Subcutaneous adipose tissue (tissue), 4 donors: ENCODE measurements around the gene SLC4A2. TPM values are rescaled to one million over a fixed set of nuclear protein-coding genes. Genes with fewer than 3 reads are reported as not detected.

Experiments used
- total RNA-seq, 4 donors: library from RNA; depleted of rRNA; stranded (reverse); fragments of >200 nt; gene quantifications; one replicate each; pipeline ENCODE4 v1.1.0, GENCODE V29; 2016
- TF ChIP-seq, protein P1 (sequence below): fragments of 450-650 bp; IDR thresholded peaks from one replicate; pipeline ENCODE4 v1.5.1; 2016; ENCODE audit warnings: low read depth, mild to moderate bottlenecking, control low read depth, antibody characterized with exemption, moderate library complexity

SLC4A2 gene
- total RNA-seq, 4 donors from 2014 or later, result 40.1 to 65.0 (median 44.6) TPM

DNA sequence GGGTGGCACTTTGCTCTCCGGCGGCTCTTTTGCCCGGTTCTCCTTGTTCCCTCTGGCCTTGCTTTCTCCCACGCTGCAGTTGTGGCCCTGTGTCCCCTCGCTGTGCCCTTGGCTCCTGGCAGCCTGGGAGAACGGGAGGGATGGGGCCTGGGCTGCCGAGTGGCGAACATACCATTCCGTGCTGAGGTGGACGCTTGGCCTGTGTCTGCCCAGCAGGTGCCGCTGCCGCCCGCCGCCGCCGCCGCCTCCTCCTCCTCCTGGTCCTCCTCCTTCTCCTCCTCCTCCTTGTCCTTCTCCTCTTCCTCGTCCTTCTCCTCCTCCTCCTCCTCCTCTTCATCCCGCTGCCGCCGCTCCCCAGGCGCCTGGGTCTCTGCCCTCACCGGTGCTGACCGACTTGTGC, 62.9 kb downstream of the SLC4A2 start:
- TF ChIP-seq, protein P1, sequence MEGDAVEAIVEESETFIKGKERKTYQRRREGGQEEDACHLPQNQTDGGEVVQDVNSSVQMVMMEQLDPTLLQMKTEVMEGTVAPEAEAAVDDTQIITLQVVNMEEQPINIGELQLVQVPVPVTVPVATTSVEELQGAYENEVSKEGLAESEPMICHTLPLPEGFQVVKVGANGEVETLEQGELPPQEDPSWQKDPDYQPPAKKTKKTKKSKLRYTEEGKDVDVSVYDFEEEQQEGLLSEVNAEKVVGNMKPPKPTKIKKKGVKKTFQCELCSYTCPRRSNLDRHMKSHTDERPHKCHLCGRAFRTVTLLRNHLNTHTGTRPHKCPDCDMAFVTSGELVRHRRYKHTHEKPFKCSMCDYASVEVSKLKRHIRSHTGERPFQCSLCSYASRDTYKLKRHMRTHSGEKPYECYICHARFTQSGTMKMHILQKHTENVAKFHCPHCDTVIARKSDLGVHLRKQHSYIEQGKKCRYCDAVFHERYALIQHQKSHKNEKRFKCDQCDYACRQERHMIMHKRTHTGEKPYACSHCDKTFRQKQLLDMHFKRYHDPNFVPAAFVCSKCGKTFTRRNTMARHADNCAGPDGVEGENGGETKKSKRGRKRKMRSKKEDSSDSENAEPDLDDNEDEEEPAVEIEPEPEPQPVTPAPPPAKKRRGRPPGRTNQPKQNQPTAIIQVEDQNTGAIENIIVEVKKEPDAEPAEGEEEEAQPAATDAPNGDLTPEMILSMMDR, result no peak

DNA sequence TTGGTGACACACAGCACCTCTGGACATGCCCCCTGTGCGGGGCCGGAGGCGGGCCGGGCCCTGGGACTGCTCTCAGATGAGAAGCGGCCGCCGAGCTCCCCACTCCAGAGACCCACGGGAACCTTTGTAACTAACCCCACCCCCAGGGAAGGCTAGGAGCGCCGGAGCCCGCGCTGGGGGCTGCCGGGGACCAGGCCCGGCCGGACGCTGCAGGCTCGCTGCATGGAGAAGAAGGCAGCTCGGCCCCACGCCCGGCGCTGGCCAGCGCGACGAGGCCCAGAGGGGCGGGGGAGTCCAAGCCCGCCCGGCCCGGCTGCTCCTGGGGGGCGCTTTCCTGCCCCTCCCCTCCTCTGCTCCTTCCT, 63.4 kb downstream of the SLC4A2 start:
- TF ChIP-seq, protein P1, result no peak

GRCh38 chr7:151123158-151123821, 63.9 kb downstream of the SLC4A2 start:
- TF ChIP-seq, protein P1, result no peak

DNA sequence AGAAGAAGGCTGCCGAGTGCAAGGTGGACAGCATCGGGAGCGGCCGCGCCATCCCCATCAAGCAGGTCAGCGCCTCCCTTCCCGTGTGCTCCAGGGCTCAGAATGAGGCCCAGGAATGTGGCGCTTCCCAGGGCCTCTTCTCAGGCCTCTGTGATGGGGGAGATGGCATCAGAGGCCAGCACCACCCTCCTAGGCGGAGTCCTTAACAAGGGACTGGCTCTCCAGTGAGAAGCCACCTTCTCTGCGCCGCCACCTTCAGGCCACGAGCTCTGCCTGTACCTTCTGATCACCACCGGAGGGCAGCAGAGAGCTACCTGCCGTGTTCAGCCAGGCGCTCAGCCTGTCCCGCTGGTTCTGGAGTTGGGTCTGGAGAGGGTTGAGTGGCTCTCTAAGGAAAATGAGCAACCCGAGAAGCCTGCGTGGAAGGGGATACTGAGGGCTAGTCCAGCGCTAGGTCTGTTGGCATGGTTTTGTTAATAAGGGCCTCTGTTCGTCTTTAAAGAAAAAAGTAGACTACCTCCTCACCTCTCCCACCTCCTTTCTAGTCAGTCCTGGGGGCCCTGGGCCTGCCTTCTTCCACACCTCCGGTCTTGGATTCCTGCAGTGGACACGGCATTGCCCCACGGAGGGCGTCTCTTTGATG, 64.6 kb downstream of the SLC4A2 start:
- TF ChIP-seq, protein P1, result no peak

- TF ChIP-seq, protein P1, result no peak
These were observed 65.1 kb downstream of the SLC4A2 start for GRCh38 chr7:151124481-151124880.

GRCh38 chr7:151124899-151125399, 65.6 kb downstream of the SLC4A2 start:
- TF ChIP-seq, protein P1, result no peak

DNA sequence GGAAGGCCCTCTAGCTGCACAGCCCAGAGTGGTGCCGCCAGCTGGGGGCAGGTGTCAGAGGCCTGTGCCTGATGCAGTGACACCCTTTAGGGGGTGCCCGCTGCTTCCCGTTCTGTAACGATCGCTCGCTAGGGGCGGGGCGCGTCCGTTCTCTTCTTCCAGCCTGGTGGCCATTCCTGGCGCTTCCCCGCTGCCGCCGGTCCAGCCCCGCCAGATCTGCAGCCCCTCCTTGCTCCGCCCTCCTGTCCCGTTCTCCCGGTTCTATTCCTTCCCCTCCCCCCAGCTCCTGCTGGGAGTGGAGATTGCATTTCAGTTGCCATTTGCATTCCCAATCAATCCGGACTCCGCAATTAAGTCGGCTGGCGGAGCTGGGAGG, 66.1 kb downstream of the SLC4A2 start:
- TF ChIP-seq, protein P1, result no peak
